ENCODE data around the gene SFT2D1.
"Not testable (repeated sequence)": the region's sequence is repeated elsewhere in the genome, so short reads cannot be mapped to it uniquely, and the experiment has no call there.

SFT2D1 gene

DNA sequence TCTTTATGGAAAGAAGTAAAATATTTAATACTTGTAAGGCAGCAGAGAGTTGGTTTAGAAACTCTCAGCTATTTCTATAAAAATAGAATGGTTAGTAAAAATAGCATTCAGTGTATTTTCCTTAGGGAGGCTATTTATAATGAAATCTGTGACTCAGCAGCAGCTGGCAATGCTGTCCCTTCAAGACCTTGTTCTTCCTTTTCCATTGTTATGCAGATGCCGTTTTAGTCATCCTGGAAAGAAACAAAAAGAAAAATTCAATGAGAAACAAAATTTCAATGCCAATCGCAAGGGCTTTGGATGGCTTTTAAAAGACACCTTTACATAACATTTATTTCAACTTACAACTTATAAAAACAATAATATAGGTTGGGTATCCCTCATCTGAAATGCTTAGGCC, 22.9 kb upstream of the SFT2D1 start:
- in situ Hi-C loops (cut with HindIII; ENCODE audit: low sequenced_read_pairs), result no loop called here

DNA sequence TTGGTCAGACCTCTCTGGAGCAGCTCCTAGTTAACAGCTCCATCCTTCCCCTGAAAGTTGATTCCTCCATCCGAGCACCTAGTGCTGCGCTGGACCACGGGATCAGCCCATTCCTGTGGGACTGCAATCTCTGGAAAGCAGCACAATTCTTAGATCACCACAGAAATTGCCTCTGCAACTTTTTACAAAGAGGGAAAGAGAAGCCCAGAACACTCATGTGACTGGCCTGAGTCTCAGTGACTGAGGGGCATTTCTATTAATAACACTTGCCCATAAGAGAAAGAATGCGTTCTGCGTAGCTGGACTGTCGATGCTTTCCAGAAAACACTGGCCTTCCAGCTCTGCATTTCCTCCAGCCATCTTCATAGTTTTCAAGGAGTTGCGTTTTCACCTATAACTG, 22.1 kb upstream of the SFT2D1 start:
- in situ Hi-C loops (cut with HindIII; ENCODE audit: low sequenced_read_pairs), result loop anchor here (5.0 kb wide), 1 partner anchor 52 kb away; no protein-coding TSS in a partner anchor

DNA sequence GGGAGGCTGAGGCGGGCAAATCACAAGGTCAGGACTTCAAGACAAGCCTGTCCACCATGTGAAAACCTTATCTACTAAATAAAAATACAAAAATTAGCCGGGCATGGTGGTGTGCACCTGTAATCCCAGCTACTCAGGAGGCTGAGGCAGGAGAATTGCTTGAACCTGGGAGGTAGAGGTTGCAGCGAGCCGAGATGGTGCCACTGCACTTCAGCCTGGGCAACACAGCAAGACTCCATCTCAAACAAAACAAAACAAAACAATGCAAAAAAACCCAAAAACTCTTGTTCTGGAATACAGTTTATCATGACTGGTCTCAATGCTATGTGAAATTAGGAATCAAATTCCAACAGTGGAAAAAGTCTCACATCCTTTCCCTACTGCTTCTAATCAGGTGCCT, 20.1 kb upstream of the SFT2D1 start:
- in situ Hi-C loops (cut with HindIII; ENCODE audit: low sequenced_read_pairs), result loop anchor here (5.0 kb wide), 1 partner anchor 50 kb away; no protein-coding TSS in a partner anchor

DNA sequence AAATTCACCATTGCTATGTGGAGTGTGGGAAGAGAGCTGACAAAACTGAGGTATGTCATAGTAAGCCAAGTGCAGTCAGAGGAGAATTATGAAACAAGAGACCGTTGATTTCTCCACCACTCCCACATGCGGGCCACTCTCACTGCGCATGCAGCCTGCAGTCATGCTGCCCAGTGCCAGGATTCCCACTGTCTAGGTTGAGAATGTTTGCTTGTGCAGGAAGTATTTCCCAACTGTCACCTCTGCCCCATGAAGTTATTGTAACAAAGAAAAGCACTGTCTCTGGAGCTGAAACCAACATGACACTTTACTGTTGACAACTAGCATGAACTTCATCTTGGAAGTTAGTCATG, 18.7 kb upstream of the SFT2D1 start:
- in situ Hi-C loops (cut with HindIII; ENCODE audit: low sequenced_read_pairs), result loop anchor here (5.0 kb wide), 1 partner anchor 49 kb away; no protein-coding TSS in a partner anchor

DNA sequence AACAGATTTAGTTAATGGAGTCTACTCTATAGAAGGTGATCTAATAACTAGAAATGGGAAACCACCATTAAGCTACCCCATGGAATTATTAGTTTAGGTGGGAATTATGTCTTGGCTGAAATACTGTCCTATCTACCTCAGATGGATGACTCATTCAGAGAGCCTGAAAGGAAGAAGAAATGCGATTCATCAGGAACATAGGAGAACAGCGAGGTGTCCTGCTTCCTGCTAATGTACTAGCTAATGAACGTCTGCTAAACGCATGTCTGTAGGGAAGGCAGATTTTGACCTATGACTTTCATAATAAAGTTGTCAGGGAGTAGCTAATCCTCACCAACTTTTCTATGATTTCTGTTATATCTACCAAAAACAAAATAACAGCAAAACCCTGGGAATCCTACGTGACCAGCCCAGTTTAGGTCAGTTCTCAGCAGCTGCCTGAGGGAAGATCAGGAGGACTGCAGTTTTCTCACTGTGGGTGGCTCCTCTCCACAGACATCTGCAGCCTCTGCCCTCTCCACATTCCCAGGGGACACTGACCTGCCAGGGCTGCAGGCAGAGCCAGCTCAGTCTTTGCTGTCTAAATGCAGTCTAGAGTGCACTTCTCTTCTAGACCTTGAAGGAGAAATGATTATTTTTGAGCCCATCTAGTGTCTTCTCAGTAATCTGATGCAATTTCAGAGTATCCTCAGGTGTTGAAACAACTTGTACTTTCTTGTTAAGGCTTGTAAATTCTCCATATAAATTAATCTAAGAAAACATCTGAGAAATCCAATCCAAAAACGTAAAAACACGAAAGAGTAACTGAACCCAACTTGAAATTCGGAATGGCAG, 18.1 kb upstream of the SFT2D1 start:
- in situ Hi-C loops (cut with HindIII; ENCODE audit: low sequenced_read_pairs), result loop anchor here (5.0 kb wide), 1 partner anchor 48 kb away; no protein-coding TSS in a partner anchor

DNA sequence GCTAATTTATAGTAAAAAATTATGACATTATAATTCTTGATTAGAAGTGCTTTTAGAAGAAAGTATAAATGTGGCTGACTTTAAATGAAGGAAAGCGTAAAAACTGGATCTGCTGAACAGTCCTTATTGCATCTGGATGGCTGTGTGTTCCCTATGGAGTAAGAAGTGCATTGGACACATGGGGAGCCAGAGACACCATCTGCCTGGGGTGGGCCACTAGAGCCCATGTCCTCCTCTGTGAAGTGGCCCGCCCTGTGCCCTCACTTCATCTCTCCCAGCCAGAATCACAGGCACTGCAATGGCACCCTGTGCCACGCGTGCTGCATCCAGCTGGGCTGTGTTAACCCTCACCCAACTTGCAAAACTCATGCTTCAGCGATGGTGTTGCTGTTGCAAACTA, 13.2 kb upstream of the SFT2D1 start:
- in situ Hi-C loops (cut with HindIII; ENCODE audit: low sequenced_read_pairs), result no loop called here

DNA sequence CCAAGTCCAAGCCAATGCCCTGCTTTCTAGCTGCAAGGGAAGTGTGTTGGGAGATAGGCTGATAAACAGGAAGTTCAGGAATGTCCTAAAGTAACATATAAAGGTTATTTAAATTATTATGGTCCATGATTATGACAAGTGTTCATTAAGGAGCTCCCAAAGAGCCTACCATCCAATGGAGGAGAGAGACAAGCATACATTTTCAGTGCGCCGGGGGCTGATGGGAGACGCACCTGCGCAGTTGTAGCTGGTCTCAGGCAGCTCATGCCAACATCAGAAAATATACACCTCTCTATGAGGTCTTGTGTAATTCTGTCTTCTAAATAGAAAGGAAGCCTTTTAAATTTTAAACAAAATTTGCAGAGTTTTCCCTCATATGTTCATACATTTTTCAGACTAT, 12.6 kb upstream of the SFT2D1 start:
- in situ Hi-C loops (cut with HindIII; ENCODE audit: low sequenced_read_pairs), result no loop called here

DNA sequence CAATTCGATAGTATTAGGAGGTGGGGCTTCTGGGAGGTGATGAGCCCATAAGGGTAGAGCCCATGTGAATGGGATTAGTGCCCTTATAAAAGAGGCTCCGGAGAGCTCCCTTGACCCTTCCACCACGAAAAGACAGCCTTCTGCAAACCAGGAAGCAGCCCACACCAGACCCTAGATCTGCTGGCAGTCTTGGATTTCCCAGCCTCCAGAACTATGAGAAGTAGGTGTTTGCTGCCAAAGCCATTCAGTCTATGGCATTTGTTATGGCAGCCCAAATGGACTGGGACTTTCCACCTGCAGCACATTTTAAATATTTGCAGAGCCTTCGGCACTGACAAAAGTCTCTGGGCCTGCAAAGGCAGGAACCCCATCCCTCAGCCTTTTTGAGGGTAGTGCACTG, 11.8 kb upstream of the SFT2D1 start:
- in situ Hi-C loops (cut with HindIII; ENCODE audit: low sequenced_read_pairs), result no loop called here

DNA sequence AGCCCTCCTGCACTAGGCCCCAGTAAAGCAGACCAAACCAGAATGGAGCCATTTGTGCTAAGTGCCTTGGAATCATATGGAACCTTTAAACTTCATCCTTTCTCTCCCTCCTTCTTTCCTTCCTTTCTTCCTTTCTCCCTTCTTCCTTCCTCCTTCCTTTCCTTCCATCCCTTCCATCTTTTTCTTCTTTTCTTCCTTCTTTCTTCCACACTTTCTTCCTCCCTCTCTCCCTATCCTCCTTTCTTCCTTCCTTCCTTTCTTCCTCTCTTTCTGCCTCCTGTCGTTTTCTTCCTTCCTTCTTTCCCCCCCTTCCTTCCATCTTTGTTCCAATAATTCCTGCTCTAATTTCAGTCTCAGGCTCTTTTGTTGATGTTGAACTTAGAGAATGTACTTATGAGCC, 11.2 kb upstream of the SFT2D1 start:
- in situ Hi-C loops (cut with HindIII; ENCODE audit: low sequenced_read_pairs), result no loop called here

DNA sequence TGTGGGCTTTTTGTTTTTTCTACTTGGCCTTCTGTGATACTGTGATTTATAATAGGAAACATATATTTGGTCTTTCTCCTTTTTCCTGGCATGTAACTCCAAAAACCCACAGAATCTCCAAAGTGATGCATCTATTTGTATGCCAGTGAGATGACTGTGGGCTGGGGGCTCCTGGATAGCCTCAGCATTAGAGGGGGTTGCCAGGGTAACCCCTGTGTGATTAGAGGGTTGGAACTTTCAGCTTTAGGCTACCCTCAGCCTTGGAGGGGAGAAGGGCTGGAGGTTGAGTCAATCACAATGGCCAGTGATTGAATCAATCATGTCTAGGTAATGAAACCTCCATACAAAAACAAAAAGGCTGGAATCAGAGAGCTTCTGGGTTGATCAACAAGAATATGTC, 10.6 kb upstream of the SFT2D1 start:
- in situ Hi-C loops (cut with HindIII; ENCODE audit: low sequenced_read_pairs), result no loop called here

DNA sequence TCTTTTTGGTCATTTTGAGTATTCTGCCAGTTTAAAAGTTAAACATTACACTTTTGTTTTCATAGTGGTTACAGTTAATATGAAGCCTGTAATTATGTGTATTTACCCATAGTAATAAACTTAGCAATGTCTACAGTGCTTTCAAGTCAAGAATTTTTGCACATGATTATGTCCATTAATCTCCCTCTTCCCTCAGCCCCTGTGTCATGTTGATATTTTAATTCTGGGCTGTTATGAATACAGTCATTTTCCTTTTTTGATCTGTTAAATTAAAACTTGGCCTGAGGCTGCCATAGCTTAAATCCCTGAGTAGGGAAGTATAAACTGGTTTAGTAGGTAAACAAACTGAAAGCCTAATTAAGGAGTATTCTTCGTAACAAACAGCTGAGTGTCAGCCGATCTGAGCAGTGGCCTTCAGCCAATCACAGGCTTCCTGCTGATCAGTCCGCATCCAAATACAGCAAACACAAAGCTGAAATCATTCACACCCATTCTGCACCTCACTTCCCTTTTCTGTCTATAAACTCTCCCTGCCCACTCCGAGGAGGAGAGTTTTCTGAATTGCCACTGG, 9.5 kb upstream of the SFT2D1 start:
- in situ Hi-C loops (cut with HindIII; ENCODE audit: low sequenced_read_pairs), result no loop called here

DNA sequence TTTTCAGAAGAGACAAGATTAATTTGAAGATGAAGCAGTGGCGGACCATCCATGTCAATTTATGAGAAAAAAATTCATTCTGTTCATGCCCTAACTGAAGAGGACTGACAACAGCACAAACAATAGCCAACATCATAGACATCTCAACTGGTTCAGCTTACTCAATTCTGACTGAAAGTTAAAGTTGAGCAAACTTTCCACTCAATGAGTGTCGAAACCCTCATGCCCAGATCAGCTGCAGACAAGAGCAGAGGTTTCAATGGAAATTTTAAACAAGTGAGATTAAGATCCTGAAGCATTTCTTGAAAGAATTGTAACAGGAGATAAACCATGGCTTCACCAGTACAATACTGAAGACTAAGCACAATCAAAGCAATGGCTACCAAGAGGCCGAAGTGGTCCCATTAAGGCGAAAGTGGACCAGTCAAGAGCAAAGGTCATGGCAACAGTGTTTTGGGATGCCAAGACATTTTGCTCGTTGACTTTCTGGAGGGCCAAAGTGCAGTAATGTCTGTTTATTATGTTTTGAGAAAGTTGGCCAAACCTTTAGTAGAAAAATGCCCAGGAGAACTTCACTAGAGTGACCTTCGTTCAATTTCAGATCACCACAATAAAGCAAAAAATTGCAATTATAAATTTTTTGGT, 6.1 kb upstream of the SFT2D1 start:
- in situ Hi-C loops (cut with HindIII; ENCODE audit: low sequenced_read_pairs), result no loop called here

DNA sequence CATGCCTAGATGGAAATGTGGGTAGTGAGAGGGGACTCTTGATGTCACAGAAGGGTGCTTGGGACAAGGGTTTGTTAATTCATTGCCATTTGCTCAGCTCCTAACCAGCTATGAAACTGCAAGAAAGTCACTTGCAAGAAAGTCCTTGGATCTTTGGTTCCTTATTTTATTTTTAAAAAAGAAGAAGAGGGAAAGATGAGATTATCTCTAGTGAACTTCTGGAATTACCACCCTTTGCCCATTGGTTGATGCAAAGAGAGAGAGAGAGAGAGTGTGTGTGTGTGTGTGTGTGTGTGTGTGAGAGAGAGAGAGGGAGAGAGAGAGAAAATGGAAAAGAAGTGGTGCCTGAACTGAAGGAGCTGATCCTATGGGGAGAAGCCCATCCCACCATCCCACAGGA, 4.6 kb upstream of the SFT2D1 start:
- in situ Hi-C loops (cut with HindIII; ENCODE audit: low sequenced_read_pairs), result no loop called here

DNA sequence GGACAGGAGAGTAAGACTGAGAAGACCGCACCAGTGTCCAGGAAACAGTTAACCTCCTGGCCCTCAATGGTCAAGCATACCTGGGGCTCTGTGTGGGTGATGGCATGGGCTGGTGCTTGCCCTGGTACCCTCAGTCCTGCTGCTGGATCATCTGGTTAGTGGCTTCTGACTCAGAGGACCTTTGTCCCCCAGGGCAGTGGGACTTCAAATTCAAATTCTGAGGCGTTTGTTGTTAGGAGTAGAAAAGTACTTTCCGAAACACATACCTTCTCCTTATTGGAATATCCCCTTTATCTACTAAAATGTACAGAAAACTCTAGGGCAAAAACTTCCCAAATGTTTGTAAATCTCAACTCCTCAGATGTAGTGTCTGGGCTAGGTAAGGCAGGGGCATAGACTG, 4.1 kb upstream of the SFT2D1 start:
- in situ Hi-C loops (cut with HindIII; ENCODE audit: low sequenced_read_pairs), result no loop called here

DNA sequence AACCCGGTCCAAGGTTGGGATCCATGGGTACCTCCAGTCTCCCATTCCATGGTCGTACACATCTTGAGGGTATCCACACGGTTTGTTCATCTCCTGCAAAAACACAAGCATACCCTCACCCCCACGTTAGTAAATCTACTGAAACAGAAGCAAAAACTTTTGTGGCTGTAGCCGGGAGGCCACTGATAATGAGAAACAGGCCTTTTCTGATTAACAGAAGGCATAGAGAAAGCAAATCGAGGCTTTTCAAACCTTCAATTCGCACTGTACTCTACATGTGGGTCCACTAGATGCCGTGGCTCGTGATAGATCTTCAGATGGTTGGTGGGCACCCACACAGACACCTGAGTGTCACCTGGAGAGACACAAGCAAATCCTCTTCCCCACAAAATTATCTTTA, 3.3 kb upstream of the SFT2D1 start:
- in situ Hi-C loops (cut with HindIII; ENCODE audit: low sequenced_read_pairs), result not testable (repeated sequence)

DNA sequence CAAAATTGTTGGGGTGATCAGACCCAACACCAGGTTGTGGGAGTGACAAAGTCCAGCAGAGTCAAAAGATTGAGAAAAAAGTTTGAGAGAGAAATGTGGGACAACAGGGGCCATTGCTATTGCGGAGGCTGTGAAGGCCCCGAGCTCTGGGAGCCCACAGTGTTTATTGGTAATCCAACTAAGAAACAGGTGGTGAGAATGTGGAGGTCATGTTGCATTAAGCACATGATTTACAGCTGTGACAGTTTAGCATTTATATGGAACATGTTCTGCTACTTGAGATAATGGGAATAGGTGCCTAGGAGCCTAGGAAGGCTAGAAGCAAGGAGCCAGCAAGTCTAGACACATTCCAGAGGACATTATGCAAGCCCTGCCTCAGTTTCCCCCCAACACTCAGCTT, 2.6 kb upstream of the SFT2D1 start:
- in situ Hi-C loops (cut with HindIII; ENCODE audit: low sequenced_read_pairs), result not testable (repeated sequence)

DNA sequence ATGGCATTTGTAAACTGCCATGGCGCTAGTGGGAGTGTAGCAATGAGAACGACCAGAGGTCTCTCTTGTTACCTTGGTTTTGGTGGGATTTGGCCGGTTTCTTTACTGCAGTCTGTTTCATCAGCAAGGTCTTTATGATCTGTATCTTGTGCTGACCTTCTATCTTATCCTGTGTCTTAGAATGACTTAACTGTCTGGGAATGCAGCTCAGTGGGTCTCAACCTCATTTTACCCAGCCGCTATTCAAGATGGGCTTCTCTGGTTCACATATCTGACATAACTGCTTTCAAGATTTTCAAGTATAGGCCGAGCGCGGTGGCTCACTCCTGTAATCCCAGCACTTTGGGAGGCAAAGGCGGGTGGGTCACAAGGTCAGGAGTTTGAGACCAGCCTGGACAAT, 1.9 kb upstream of the SFT2D1 start:
- in situ Hi-C loops (cut with HindIII; ENCODE audit: low sequenced_read_pairs), result no loop called here

DNA sequence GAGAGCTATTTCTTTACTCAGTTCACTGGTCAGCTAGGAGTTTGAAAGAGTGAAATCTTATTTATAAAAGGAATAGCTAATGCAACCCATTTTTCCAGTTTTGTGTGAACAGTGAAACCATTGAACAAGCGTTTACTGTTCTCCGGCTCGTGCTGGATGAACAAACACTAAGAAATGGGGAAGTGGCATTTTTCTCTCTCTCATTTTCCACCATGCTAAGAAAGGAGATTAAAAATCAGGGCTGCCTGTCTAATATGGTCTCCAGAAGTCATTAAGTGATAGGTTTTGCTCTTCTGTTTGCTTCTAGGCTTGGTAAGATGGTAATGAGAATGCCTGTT, 774 bp upstream of the SFT2D1 start:
- in situ Hi-C loops (cut with HindIII; ENCODE audit: low sequenced_read_pairs), result no loop called here

DNA sequence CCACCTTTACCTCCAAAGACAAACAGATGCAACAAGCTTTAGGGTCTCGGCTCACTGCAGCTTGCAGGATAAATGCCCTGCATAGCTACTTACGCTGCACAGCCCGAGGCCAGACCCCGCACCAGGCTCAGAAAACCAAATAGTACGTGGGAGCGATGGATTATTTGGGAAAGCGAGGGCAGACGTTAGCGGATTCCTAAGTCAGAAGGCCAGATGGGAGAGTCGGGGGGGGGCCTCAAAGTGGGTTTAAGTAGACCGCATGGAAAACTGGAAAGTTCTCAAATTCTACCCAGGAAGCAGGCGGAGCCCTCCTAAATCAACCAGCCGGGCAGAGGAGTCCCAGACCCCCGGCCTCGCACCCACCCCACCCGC, 382 bp downstream of the SFT2D1 start:
- in situ Hi-C loops (cut with HindIII; ENCODE audit: low sequenced_read_pairs), result no loop called here

DNA sequence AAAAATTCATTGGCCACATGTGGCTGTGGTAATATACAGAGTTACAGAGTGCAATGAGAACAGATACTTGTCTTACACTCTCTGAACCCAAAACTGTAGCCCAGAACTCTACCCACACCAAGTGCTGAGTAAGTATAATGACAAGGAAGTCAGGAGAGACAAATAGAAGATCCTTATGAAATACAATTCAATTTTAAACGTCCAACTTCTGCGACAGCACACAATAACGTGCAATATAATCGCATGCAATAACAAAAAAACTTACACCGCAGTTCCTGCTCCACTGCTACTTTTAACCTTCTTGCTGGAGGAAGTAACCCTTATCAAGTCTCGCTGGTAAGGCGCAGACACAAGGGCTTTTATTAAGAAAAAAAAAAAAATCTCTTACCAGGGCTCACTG, 881 bp downstream of the SFT2D1 start:
- in situ Hi-C loops (cut with HindIII; ENCODE audit: low sequenced_read_pairs), result no loop called here

DNA sequence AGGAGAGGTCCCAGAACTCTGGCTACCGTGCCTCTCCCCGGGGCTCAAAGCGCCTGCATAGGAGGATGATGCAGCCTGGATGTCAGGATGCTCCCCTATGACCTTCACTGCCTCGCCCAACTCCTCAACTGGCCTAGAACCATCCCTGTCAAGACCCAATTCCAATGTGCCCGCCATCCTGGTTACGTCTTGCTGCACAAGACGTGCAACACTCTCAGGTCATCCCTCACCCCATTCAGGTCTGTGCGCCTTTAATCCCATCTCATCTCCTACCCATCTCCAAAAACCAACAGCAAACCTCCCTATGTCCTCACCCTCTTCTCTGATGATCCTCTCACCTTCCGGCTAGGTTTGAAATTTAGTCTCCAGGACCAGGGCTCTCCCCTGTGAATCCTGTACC, 3.5 kb downstream of the SFT2D1 start:
- in situ Hi-C loops (cut with HindIII; ENCODE audit: low sequenced_read_pairs), result no loop called here

DNA sequence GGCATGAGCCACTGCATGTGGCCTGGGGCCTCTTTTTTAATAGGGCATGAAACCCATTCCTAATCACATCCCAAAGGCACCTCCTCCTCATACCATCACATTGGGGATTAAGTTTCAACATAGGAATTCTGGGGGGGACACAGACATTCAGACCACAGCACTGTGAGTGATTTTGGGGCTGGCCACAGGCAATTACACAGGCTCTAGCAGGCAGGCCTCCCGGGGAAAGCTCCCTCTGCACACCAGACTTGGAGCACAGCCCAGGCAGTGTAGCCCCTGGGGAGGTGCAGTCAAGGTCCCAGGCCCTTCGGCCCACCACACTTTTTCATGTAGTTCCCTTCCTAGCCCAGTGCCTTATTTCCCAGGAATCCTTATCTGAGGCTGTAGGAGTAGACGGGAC, 5.5 kb downstream of the SFT2D1 start:
- in situ Hi-C loops (cut with HindIII; ENCODE audit: low sequenced_read_pairs), result no loop called here
